H1 (cell line): ENCODE data around the gene ST6GALNAC3. TPM values are rescaled to one million over a fixed set of nuclear protein-coding genes. Genes with fewer than 3 reads are reported as not detected.

Source experiments
- CTCF ChIA-PET: fragments of 300-600 bp; sonication (Branson Sonifier 250); formaldehyde crosslinking; loops from one replicate; lab custom pipeline; 2021; ENCODE audit not compliant: partially characterized antibody; lab: Charles Lee
- POLR2A ChIA-PET: fragments of 300-600 bp; sonication (Branson Sonifier 250); formaldehyde crosslinking; loops from one replicate; lab custom pipeline; 2021; ENCODE audit warnings: inconsistent platforms; ENCODE audit not compliant: partially characterized antibody; lab: Charles Lee
- DNase-seq, 2 experiments: peaks; one replicate each; pipeline versions ENCODE4 v3.0.0 to v3.0.0-alpha.2; 2010 to 2022; ENCODE audit warnings: low spot score in 2 of 2, low read depth in 1 of 2, mixed read lengths in 1 of 2
- FAIRE-seq: peaks from 2 replicates; lab custom pipeline; 2011; peaks lifted over from hg19 to GRCh38; lab: Jason Lieb, UNC
- H2AFZ ChIP-seq: 2 replicates; pipeline ENCODE4 v1.8.1; 2012; ENCODE audit warnings: low read length, inconsistent platforms
- H2AK5ac ChIP-seq: 2 replicates; pipeline ENCODE4 v1.6.1; 2013; ENCODE audit warnings: low read depth, low read length
- H2BK120ac ChIP-seq: replicated peaks from 2 replicates; pipeline ENCODE3; 2013; ENCODE audit warnings: low read depth, low read length, inconsistent platforms
- H2BK12ac ChIP-seq: 2 replicates; pipeline ENCODE4 v1.6.1; 2013; ENCODE audit warnings: low read depth, low read length
- H2BK15ac ChIP-seq: 2 replicates; pipeline ENCODE4 v1.6.1; 2013; ENCODE audit warnings: low read length
- H2BK20ac ChIP-seq: 2 replicates; pipeline ENCODE4 v1.6.1; 2013; ENCODE audit warnings: low read length
- H2BK5ac ChIP-seq: 2 replicates; pipeline ENCODE4 v1.6.1; 2013; ENCODE audit warnings: low read depth, low read length
- H3K14ac ChIP-seq: 2 replicates; pipeline ENCODE4 v1.6.1; 2013; ENCODE audit warnings: inconsistent platforms; ENCODE audit not compliant: insufficient read length
- H3K18ac ChIP-seq: 2 replicates; pipeline ENCODE4 v1.6.1; 2013; ENCODE audit warnings: low read length; ENCODE audit errors: extremely low read depth
- H3K23ac ChIP-seq: 2 replicates; pipeline ENCODE4 v1.6.1; 2013; ENCODE audit warnings: inconsistent platforms; ENCODE audit not compliant: insufficient read length
- H3K23me2 ChIP-seq: 2 replicates; pipeline ENCODE4 v1.6.1; 2013; ENCODE audit warnings: low read depth, low read length
- H3K27ac ChIP-seq: 2 replicates; pipeline ENCODE4 v1.6.1; 2011; ENCODE audit warnings: low read depth, low read length, inconsistent platforms
- H3K27me3 ChIP-seq, 4 experiments: replicated peaks in 1 of 4; 1 replicate in 1 of 4; 2 replicates in 3 of 4; pipeline versions ENCODE4 v1.6.1 to v1.8.1; 2011 to 2013; ENCODE audit warnings: low read length in 3 of 4, mild to moderate bottlenecking in 3 of 4, inconsistent platforms in 2 of 4, mixed read lengths in 2 of 4, moderate library complexity in 1 of 4; ENCODE audit not compliant: control insufficient read depth in 3 of 4, insufficient read depth in 3 of 4; ENCODE audit errors: extremely low read depth in 1 of 4
- H3K36me3 ChIP-seq, 4 experiments: 2 replicates each; pipeline versions ENCODE4 v1.6.1 to v1.8.1; 2011 to 2013; ENCODE audit warnings: mild to moderate bottlenecking in 4 of 4, low read length in 3 of 4, moderate library complexity in 2 of 4, control low read depth in 1 of 4, inconsistent platforms in 1 of 4; ENCODE audit not compliant: insufficient read depth in 4 of 4, control insufficient read depth in 2 of 4
- H3K4ac ChIP-seq: replicated peaks from 2 replicates; pipeline ENCODE3; 2013; ENCODE audit warnings: low read length, low read depth, mixed read lengths, inconsistent platforms; ENCODE audit not compliant: insufficient read length
- H3K4me1 ChIP-seq, 4 experiments: replicated peaks in 1 of 4; 1 replicate in 1 of 4; 2 replicates in 3 of 4; pipeline versions ENCODE4 v1.6.1 to v1.8.1; 2011 to 2013; ENCODE audit warnings: low read length in 3 of 4, inconsistent platforms in 2 of 4, mixed read lengths in 1 of 4; ENCODE audit not compliant: insufficient read depth in 4 of 4, control insufficient read depth in 3 of 4
- H3K4me2 ChIP-seq, 2 experiments: 2 replicates each; pipeline versions ENCODE4 v1.6.1 to v1.8.1; 2011 to 2013; ENCODE audit warnings: low read depth in 2 of 2, low read length in 2 of 2, control low read depth in 1 of 2, inconsistent platforms in 1 of 2, mild to moderate bottlenecking in 1 of 2; ENCODE audit not compliant: insufficient read depth in 1 of 2
- H3K4me3 ChIP-seq, 4 experiments: fragments of 200-600, 300-600 bp in 1 of 4; sonication (generic), shearing (Covaris generic), sonication (Bioruptor Twin) in 1 of 4; 2 replicates each; pipeline versions ENCODE4 v1.5.1 to v1.8.1; 2011 to 2016; ENCODE audit warnings: low read length in 4 of 4, low read depth in 3 of 4, control low read depth in 2 of 4, inconsistent platforms in 2 of 4, mild to moderate bottlenecking in 2 of 4, mixed read lengths in 1 of 4, moderate library complexity in 1 of 4; ENCODE audit not compliant: insufficient read depth in 2 of 4; ENCODE audit errors: extremely low read depth in 1 of 4
- H3K56ac ChIP-seq: replicated peaks from 2 replicates; pipeline ENCODE3; 2013; ENCODE audit warnings: low read depth, mild to moderate bottlenecking, mixed read lengths, low read length, inconsistent platforms; ENCODE audit not compliant: insufficient read length
- H3K79me1 ChIP-seq: 2 replicates; pipeline ENCODE4 v1.6.1; 2013; ENCODE audit warnings: low read depth, low read length, control low read depth
- H3K79me2 ChIP-seq, 2 experiments: 2 replicates each; pipeline versions ENCODE4 v1.6.1 to v1.8.1; 2012 to 2013; ENCODE audit warnings: low read length in 2 of 2, mild to moderate bottlenecking in 2 of 2, inconsistent platforms in 1 of 2; ENCODE audit not compliant: insufficient read depth in 2 of 2, control insufficient read depth in 1 of 2
- H3K9ac ChIP-seq, 4 experiments: replicated peaks in 1 of 4; 1 replicate in 1 of 4; 2 replicates in 3 of 4; pipeline versions ENCODE4 v1.6.1 to v1.8.1; 2011 to 2013; ENCODE audit warnings: low read depth in 3 of 4, low read length in 3 of 4, control low read depth in 2 of 4, mild to moderate bottlenecking in 2 of 4, moderate library complexity in 2 of 4, inconsistent platforms in 1 of 4; ENCODE audit errors: extremely low read depth in 1 of 4
- H3K9me3 ChIP-seq, 2 experiments: 2 replicates each; pipeline versions ENCODE4 v1.6.1 to v1.8.1; 2012 to 2013; ENCODE audit warnings: mild to moderate bottlenecking in 2 of 2, moderate library complexity in 2 of 2, control low read depth in 1 of 2, inconsistent platforms in 1 of 2, low read depth in 1 of 2, low read length in 1 of 2, mixed read lengths in 1 of 2; ENCODE audit not compliant: insufficient read depth in 2 of 2
- H4K20me1 ChIP-seq, 2 experiments: replicated peaks in 1 of 2; 2 replicates each; pipeline versions ENCODE3 to v1.8.1; 2011 to 2013; ENCODE audit warnings: inconsistent platforms in 2 of 2, low read length in 2 of 2, mild to moderate bottlenecking in 1 of 2; ENCODE audit not compliant: insufficient read depth in 2 of 2, control insufficient read depth in 1 of 2
- H4K5ac ChIP-seq: 2 replicates; pipeline ENCODE4 v1.6.1; 2013; ENCODE audit warnings: low read length, low read depth, mixed read lengths, inconsistent platforms; ENCODE audit not compliant: insufficient read length
- H4K8ac ChIP-seq: 2 replicates; pipeline ENCODE4 v1.8.0; 2013; ENCODE audit warnings: mild to moderate bottlenecking, moderate library complexity, low read length, inconsistent platforms; ENCODE audit not compliant: insufficient read depth; ENCODE audit errors: extremely low read depth
- H4K91ac ChIP-seq: replicated peaks from 2 replicates; pipeline ENCODE3; 2013; ENCODE audit warnings: low read length, mixed read lengths, inconsistent platforms; ENCODE audit not compliant: insufficient read length
- CEBPB ChIP-seq: IDR thresholded peaks from 2 replicates; pipeline ENCODE4 v1.6.1; 2012; ENCODE audit warnings: low read depth, low read length
- SP1 ChIP-seq: IDR thresholded peaks from 2 replicates; pipeline ENCODE4 v1.6.1; 2011; ENCODE audit warnings: low read depth, low read length
- WGBS, 2 experiments: shearing (Covaris generic) in 1 of 2; methylation state at CpG; one replicate each; pipeline versions ENCODE4 v1.1.6 to v1.1.7; 2013 to 2015; ENCODE audit warnings: low lambda C conversion rate in 2 of 2, mixed read lengths in 2 of 2, inconsistent platforms in 1 of 2, low coverage in 1 of 2, missing lambda C conversion rate in 1 of 2; ENCODE audit not compliant: insufficient replicate concordance in 2 of 2, insufficient coverage in 1 of 2, insufficient read length in 1 of 2; ENCODE audit errors: extremely low coverage in 1 of 2, missing lambda C conversion rate in 1 of 2; 5-methylcytosine and 5-hydroxymethylcytosine counted together
- polyA plus RNA-seq, 7 experiments: library from polyadenylated mRNA; depleted of rRNA in 3 of 7; stranded (reverse) in 5 of 7; unstranded in 2 of 7; fragments of >200 nt in 5 of 7; fragments of 200-250 nt in 2 of 7; gene quantifications; 1 replicate in 5 of 7; 2 replicates in 1 of 7; 4 replicates in 1 of 7; pipeline versions ENCODE4 v1.2.1 to v1.2.3, GENCODE V29; 2011 to 2013; ENCODE audit warnings: missing spikeins in 2 of 7, mixed read lengths in 2 of 7
- total RNA-seq: library from RNA; stranded (reverse); fragmentation: NEBNext Ultra II Directional; extraction: Animal tissue kit (Norgen Biotek cat#: 25700); gene quantifications from 2 replicates; pipeline ENCODE4 v1.2.1, GENCODE V29; 2021

Gene ST6GALNAC3
- total and polyA plus RNA-seq, 2 of the 8 experiments (the other 6 are each of a cell fraction or from before 2014, with no cell fraction given): 4.9 to 19.0 TPM

- no peak overlapping the region for H3K9ac ChIP-seq
- no peak overlapping the region for H2AK5ac ChIP-seq
- no peak overlapping the region for H3K27ac ChIP-seq
- POLR2A ChIA-PET: interaction anchor here (1.2 kb wide), 1 partner anchor 18 kb away, joined by 3 read pairs; no protein-coding TSS in a partner anchor
- H3K4ac ChIP-seq: no peak overlapping the region
- no peaks in the 10 kb centered on the region for H3K4me1 ChIP-seq
- H3K9me3 ChIP-seq: no peaks in the 10 kb centered on the region
- no peak overlapping the region for H3K4me3 ChIP-seq
- H4K8ac ChIP-seq: no peak overlapping the region
- H2BK12ac ChIP-seq: no peak overlapping the region
- no peak overlapping the region for H4K91ac ChIP-seq
- no peak overlapping the region for H2BK15ac ChIP-seq
- H3K23ac ChIP-seq: no peak overlapping the region
- H2AFZ ChIP-seq: no peak overlapping the region
- H3K56ac ChIP-seq: no peak overlapping the region
- peak; percentile 81 for TF ChIP-seq CEBPB
- no peak for TF ChIP-seq SP1
- H3K27me3 ChIP-seq: no peaks in the 10 kb centered on the region; a peak in 1 of 7 replicates
- H2BK5ac ChIP-seq: no peak overlapping the region
- no peak overlapping the region for H4K5ac ChIP-seq
- H3K79me2 ChIP-seq: no peaks in the 10 kb centered on the region; a peak in 2 of 4 replicates
- no peaks in the 10 kb centered on the region for H3K23me2 ChIP-seq
- FAIRE-seq (no peak), DNase-seq (no peak)
- no peak overlapping the region for H3K14ac ChIP-seq
- H2BK20ac ChIP-seq: no peak overlapping the region
- no peaks in the 10 kb centered on the region for H3K36me3 ChIP-seq
- CTCF ChIA-PET: interaction anchor here (1.0 to 2.0 kb wide), 3 partner anchors 12 to 27 kb away, joined by 3 to 6 read pairs (median 3); no protein-coding TSS in a partner anchor
- no peak overlapping the region for H3K18ac ChIP-seq
- no peaks in the 10 kb centered on the region for H4K20me1 ChIP-seq
- H3K79me1 ChIP-seq: no peaks in the 10 kb centered on the region; the same call in 1 of the 2 replicates
- WGBS, 2 experiments: 95% methylated on average over 7 of the region's 7 CpGs; no CpG with 5 or more reads in 1 of the 2 experiments
- no peak overlapping the region for H3K4me2 ChIP-seq
- H2BK120ac ChIP-seq: no peak overlapping the region
Measured at GRCh38 chr1:76124196-76124595, 49.6 kb downstream of the ST6GALNAC3 start.
